H9 (cell line): ENCODE data around the gene ZNF469. TPM values are rescaled to one million over a fixed set of nuclear protein-coding genes. Genes with fewer than 3 reads are reported as not detected.
A peak's percentile ranks its signal among the peaks of the same experiment; 100 is the strongest.

Experiments
- DNase-seq: peaks from one replicate; pipeline ENCODE4 v3.0.0-alpha.2; 2017
- H2AFZ ChIP-seq: one replicate; pipeline ENCODE4 v1.6.1; 2013; ENCODE audit warnings: mild to moderate bottlenecking, low read length, control low read depth, moderate library complexity
- H2AK5ac ChIP-seq: 2 replicates; pipeline ENCODE4 v1.6.1; 2013; ENCODE audit warnings: low read length, control low read depth, mixed read lengths; ENCODE audit not compliant: insufficient read length
- H2BK120ac ChIP-seq: one replicate; pipeline ENCODE4 v1.6.1; 2013; ENCODE audit warnings: low read depth, mild to moderate bottlenecking, low read length, control low read depth, inconsistent platforms; ENCODE audit not compliant: poor library complexity, severe bottlenecking
- H2BK12ac ChIP-seq: 2 replicates; pipeline ENCODE4 v1.6.1; 2013; ENCODE audit warnings: low read length, control low read depth, mixed read lengths, low read depth; ENCODE audit not compliant: insufficient read length
- H2BK15ac ChIP-seq: 2 replicates; pipeline ENCODE4 v1.6.1; 2013; ENCODE audit warnings: low read depth, low read length, control low read depth
- H2BK20ac ChIP-seq: one replicate; pipeline ENCODE4 v1.6.1; 2013; ENCODE audit warnings: low read depth, mild to moderate bottlenecking, low read length, control low read depth, inconsistent platforms; ENCODE audit not compliant: poor library complexity, severe bottlenecking
- H2BK5ac ChIP-seq: 2 replicates; pipeline ENCODE4 v1.6.1; 2013; ENCODE audit warnings: low read length, control low read depth, mixed read lengths; ENCODE audit not compliant: insufficient read length
- H3K14ac ChIP-seq: 2 replicates; pipeline ENCODE4 v1.6.1; 2013; ENCODE audit warnings: low read length, control low read depth; ENCODE audit not compliant: insufficient read depth
- H3K18ac ChIP-seq: 2 replicates; pipeline ENCODE4 v1.6.1; 2013; ENCODE audit warnings: low read depth, mild to moderate bottlenecking, mixed read lengths, low read length, control low read depth; ENCODE audit not compliant: insufficient read length
- H3K23ac ChIP-seq: 2 replicates; pipeline ENCODE4 v1.6.1; 2013; ENCODE audit warnings: low read length, control low read depth, mixed read lengths, low read depth; ENCODE audit not compliant: insufficient read length
- H3K23me2 ChIP-seq: 2 replicates; pipeline ENCODE4 v1.6.1; 2013; ENCODE audit warnings: low read depth, mild to moderate bottlenecking, mixed read lengths, low read length, control low read depth; ENCODE audit not compliant: insufficient read length, poor library complexity, severe bottlenecking
- H3K27ac ChIP-seq: 2 replicates; pipeline ENCODE4 v1.5.1; 2013; ENCODE audit warnings: low read length, control low read depth, mixed read lengths, low read depth; ENCODE audit not compliant: insufficient read length
- H3K27me3 ChIP-seq: 2 replicates; pipeline ENCODE4 v1.6.1; 2013; ENCODE audit warnings: low read length, control low read depth, inconsistent platforms; ENCODE audit not compliant: insufficient read depth
- H3K4ac ChIP-seq: 2 replicates; pipeline ENCODE4 v1.6.1; 2013; ENCODE audit warnings: low read depth, mild to moderate bottlenecking, control low read depth, inconsistent platforms, low read length, moderate library complexity
- H3K4me1 ChIP-seq: 2 replicates; pipeline ENCODE4 v1.6.1; 2013; ENCODE audit warnings: low read length, control low read depth, inconsistent platforms; ENCODE audit not compliant: insufficient read depth
- H3K4me2 ChIP-seq: 2 replicates; pipeline ENCODE4 v1.6.1; 2013; ENCODE audit warnings: low read length, control low read depth, mixed read lengths; ENCODE audit not compliant: insufficient read length, insufficient read depth
- H3K56ac ChIP-seq: 2 replicates; pipeline ENCODE4 v1.6.1; 2013; ENCODE audit warnings: low read depth, mild to moderate bottlenecking, mixed read lengths, low read length, control low read depth; ENCODE audit not compliant: insufficient read length
- H3K79me1 ChIP-seq: 2 replicates; pipeline ENCODE4 v1.6.1; 2013; ENCODE audit warnings: low read depth, mild to moderate bottlenecking, moderate library complexity, low read length, control low read depth, inconsistent platforms; ENCODE audit not compliant: insufficient read depth, poor library complexity, severe bottlenecking
- H3K79me2 ChIP-seq: 2 replicates; pipeline ENCODE4 v1.6.1; 2013; ENCODE audit warnings: low read length, control low read depth, inconsistent platforms; ENCODE audit not compliant: insufficient read depth
- H3K9ac ChIP-seq: 2 replicates; pipeline ENCODE4 v1.6.1; 2013; ENCODE audit warnings: low read length, control low read depth, mixed read lengths; ENCODE audit not compliant: insufficient read length; ENCODE audit errors: extremely low read depth
- H3K9me3 ChIP-seq: one replicate; pipeline ENCODE4 v1.6.1; 2013; ENCODE audit warnings: low read depth, low read length, inconsistent platforms; ENCODE audit not compliant: control insufficient read depth
- H3T11ph ChIP-seq: one replicate; pipeline ENCODE4 v1.6.1; 2013; ENCODE audit warnings: mild to moderate bottlenecking, low read length, control low read depth, inconsistent platforms
- H4K20me1 ChIP-seq: one replicate; pipeline ENCODE4 v1.6.1; 2013; ENCODE audit not compliant: control insufficient read depth, insufficient read length, insufficient read depth
- H4K5ac ChIP-seq: 2 replicates; pipeline ENCODE4 v1.6.1; 2013; ENCODE audit warnings: low read depth, mild to moderate bottlenecking, mixed read lengths, low read length, control low read depth; ENCODE audit not compliant: insufficient read length
- H4K8ac ChIP-seq: replicated peaks from 2 replicates; pipeline ENCODE4 v1.6.1; 2013; ENCODE audit warnings: low read length, control low read depth, mixed read lengths, low read depth; ENCODE audit not compliant: insufficient read length
- H4K91ac ChIP-seq: 2 replicates; pipeline ENCODE4 v1.6.1; 2013; ENCODE audit warnings: low read depth, mild to moderate bottlenecking, moderate library complexity, mixed read lengths, low read length, control low read depth; ENCODE audit not compliant: insufficient read length
- H3K27ac Mint-ChIP-seq, 3 experiments: 2 replicates in 2 of 3; 3 replicates in 1 of 3; pipeline ENCODE4 v1.8.0; 2020 to 2021; ENCODE audit warnings: mixed read lengths in 3 of 3, mild to moderate bottlenecking in 1 of 3, moderate library complexity in 1 of 3
- H3K27me3 Mint-ChIP-seq: 2 replicates; pipeline ENCODE4 v1.8.0; 2021; ENCODE audit warnings: low read depth, mild to moderate bottlenecking, moderate library complexity, mixed read lengths
- H3K36me3 Mint-ChIP-seq, 3 experiments: 2 replicates in 2 of 3; 3 replicates in 1 of 3; pipeline ENCODE4 v1.8.0; 2020 to 2021; ENCODE audit warnings: low read depth in 3 of 3, mixed read lengths in 3 of 3; ENCODE audit not compliant: insufficient read depth in 1 of 3
- H3K4me1 Mint-ChIP-seq, 2 experiments: 2 replicates each; pipeline ENCODE4 v1.8.0; 2020; ENCODE audit warnings: mixed read lengths in 2 of 2
- H3K4me3 Mint-ChIP-seq, 2 experiments: 2 replicates in 1 of 2; 3 replicates in 1 of 2; pipeline ENCODE4 v1.8.0; 2020 to 2021; ENCODE audit warnings: mild to moderate bottlenecking in 2 of 2, mixed read lengths in 2 of 2, moderate library complexity in 1 of 2
- H3K9me3 Mint-ChIP-seq, 2 experiments: 2 replicates in 1 of 2; 3 replicates in 1 of 2; pipeline ENCODE4 v1.8.0; 2020; ENCODE audit warnings: mild to moderate bottlenecking in 2 of 2, mixed read lengths in 2 of 2, moderate library complexity in 1 of 2
- CTCF ChIP-seq: fragments of 200-600 bp; sonication (generic); conservative IDR thresholded peaks from 3 replicates; pipeline ENCODE4 v1.8.0; 2021; ENCODE audit warnings: antibody characterized with exemption, mild to moderate bottlenecking
- WGBS: extraction: QIAGEN DNeasy Blood & Tissue Kit; methylation state at CpG from one replicate; pipeline ENCODE4 v1.1.7; 2013; ENCODE audit warnings: missing lambda C conversion rate, low lambda C conversion rate, mixed read lengths; ENCODE audit not compliant: insufficient read length; ENCODE audit errors: extremely low coverage; 5-methylcytosine and 5-hydroxymethylcytosine counted together
- total RNA-seq: library from RNA; stranded (reverse); gene quantifications from 2 replicates; pipeline ENCODE4 v1.2.1, GENCODE V29; 2021

Gene ZNF469
- total RNA-seq, 1 experiment from 2014 or later = 4.4 TPM

DNA sequence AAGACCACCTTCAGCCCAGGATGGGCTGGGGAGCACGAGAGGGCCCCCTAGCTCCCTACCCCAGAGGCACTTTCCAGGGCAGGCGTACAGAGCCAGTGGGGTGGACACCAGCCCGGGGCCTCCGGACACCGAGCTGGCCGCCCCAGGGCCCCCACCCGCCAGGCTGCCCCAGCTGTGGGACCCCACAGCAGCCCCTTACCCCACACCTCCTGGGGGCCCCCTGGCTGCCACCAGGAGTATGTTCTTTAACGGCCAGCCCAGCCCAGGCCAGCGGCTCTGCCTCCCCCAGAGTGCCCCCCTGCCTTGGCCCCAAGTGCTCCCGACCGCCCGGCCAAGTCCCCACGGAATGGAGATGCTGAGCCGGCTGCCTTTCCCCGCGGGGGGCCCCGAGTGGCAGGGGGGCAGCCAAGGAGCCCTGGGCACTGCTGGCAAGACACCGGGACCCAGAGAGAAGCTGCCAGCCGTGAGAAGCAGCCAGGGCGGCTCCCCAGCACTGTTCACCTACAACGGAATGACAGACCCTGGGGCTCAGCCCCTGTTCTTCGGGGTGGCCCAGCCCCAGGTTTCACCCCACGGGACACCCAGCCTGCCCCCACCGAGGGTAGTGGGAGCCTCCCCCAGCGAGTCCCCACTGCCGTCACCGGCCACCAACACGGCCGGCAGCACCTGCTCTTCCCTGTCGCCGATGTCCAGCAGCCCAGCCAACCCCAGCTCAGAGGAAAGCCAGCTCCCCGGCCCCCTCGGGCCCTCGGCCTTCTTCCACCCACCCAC is 46.0 kb downstream of the ZNF469 start:
- H3K56ac ChIP-seq = no peak overlapping the region
- no peaks in the 10 kb centered on the region for H4K20me1 ChIP-seq
- no peaks in the 10 kb centered on the region for H3K4me1 Mint-ChIP-seq
- no peak overlapping the region for H3K27ac Mint-ChIP-seq
- no peak overlapping the region for H3K23ac ChIP-seq
- H3K9ac ChIP-seq = no peak overlapping the region
- no peak overlapping the region for H2BK12ac ChIP-seq
- no peak overlapping the region for H2BK5ac ChIP-seq
- no peaks in the 10 kb centered on the region for H3K27me3 Mint-ChIP-seq
- H3K36me3 Mint-ChIP-seq = no peaks in the 10 kb centered on the region
- H3K14ac ChIP-seq = no peak overlapping the region
- H4K8ac ChIP-seq = no peak overlapping the region
- no peak overlapping the region for H2BK120ac ChIP-seq
- H4K5ac ChIP-seq = no peak overlapping the region
- no peaks in the 10 kb centered on the region for H3K9me3 Mint-ChIP-seq
- no peak overlapping the region for H2BK20ac ChIP-seq
- H3K27ac ChIP-seq = no peak overlapping the region
- H3K18ac ChIP-seq = no peak overlapping the region
- H3K23me2 ChIP-seq = peaks cover 2% of the 10 kb centered on the region
- no peaks in the 10 kb centered on the region for H3K9me3 ChIP-seq
- H3K4me1 ChIP-seq = no peaks in the 10 kb centered on the region
- no peak overlapping the region; a peak in 1 of 5 replicates for H3K4me3 Mint-ChIP-seq
- no peak overlapping the region for H3K4ac ChIP-seq
- no peak overlapping the region for H4K91ac ChIP-seq
- no peak overlapping the region for H2BK15ac ChIP-seq
- H2AFZ ChIP-seq = no peak overlapping the region
- H3K79me1 ChIP-seq = no peaks in the 10 kb centered on the region
- DNase-seq = no peak
- no peak overlapping the region for H2AK5ac ChIP-seq
- H3K79me2 ChIP-seq = no peaks in the 10 kb centered on the region
- peak; percentile 43; the same call in 2 of the 3 replicates for TF ChIP-seq CTCF
- H3T11ph ChIP-seq = no peak overlapping the region
- WGBS = no CpG with 5 or more reads among the region's 34 CpGs
- no peak overlapping the region for H3K4me2 ChIP-seq
- H3K27me3 ChIP-seq = no peaks in the 10 kb centered on the region
